A673 (cell line): ENCODE data around the gene HSPB7. TPM values are rescaled to one million over a fixed set of nuclear protein-coding genes. Genes with fewer than 3 reads are reported as not detected.

Experiments used
- BruUV-seq: library from RNA; stranded (reverse); fragments of 400-500 nt; replicated peaks from 2 replicates; lab custom pipeline; 2021; lab: Mats Ljungman, UMichigan
- CTCF ChIA-PET: fragments of 300-600 bp; sonication (Branson Sonifier 250); formaldehyde crosslinking; loops from one replicate; lab custom pipeline; 2022; ENCODE audit warnings: antibody characterized with exemption; lab: Charles Lee
- POLR2A ChIA-PET: fragments of 300-600 bp; sonication (Branson Sonifier 250); formaldehyde crosslinking; loops from one replicate; lab custom pipeline; 2022; ENCODE audit warnings: antibody characterized with exemption; ENCODE audit not compliant: low non-redundant PET; lab: Charles Lee
- DNase-seq: peaks from one replicate; pipeline ENCODE4 v3.0.0-alpha.2; 2015; ENCODE audit warnings: low spot score
- H3K27ac ChIP-seq: fragments of 200-600 bp; sonication (generic); 2 replicates; pipeline ENCODE4 v1.5.1; 2016; ENCODE audit warnings: mixed run types, low read depth, mild to moderate bottlenecking, mixed read lengths, antibody characterized with exemption, low read length; ENCODE audit not compliant: poor library complexity, severe bottlenecking
- H3K27me3 ChIP-seq: fragments of 200-600 bp; sonication (generic); replicated peaks from 2 replicates; pipeline ENCODE4 v1.6.1; 2017; ENCODE audit warnings: mixed run types, low read depth, mild to moderate bottlenecking, mixed read lengths, antibody characterized with exemption, low read length; ENCODE audit not compliant: insufficient read depth, poor library complexity
- H3K36me3 ChIP-seq: fragments of 200-600 bp; sonication (generic); 2 replicates; pipeline ENCODE4 v1.6.1; 2016; ENCODE audit warnings: mixed run types, mild to moderate bottlenecking, mixed read lengths, antibody characterized with exemption, low read length; ENCODE audit not compliant: insufficient read depth, poor library complexity, severe bottlenecking
- H3K4me1 ChIP-seq: fragments of 200-600 bp; sonication (generic); 2 replicates; pipeline ENCODE4 v1.6.1; 2017; ENCODE audit warnings: mixed run types, mild to moderate bottlenecking, mixed read lengths, antibody characterized with exemption, low read length; ENCODE audit not compliant: insufficient read depth, poor library complexity, severe bottlenecking
- H3K4me3 ChIP-seq: fragments of 200-600 bp; sonication (generic); 2 replicates; pipeline ENCODE4 v1.5.1; 2016; ENCODE audit warnings: low read depth, mixed run types, mild to moderate bottlenecking, mixed read lengths, low read length; ENCODE audit not compliant: poor library complexity, severe bottlenecking
- H3K9me3 ChIP-seq: fragments of 200-600 bp; sonication (generic); 2 replicates; pipeline ENCODE4 v1.6.1; 2016; ENCODE audit warnings: mixed run types, low read depth, mild to moderate bottlenecking, mixed read lengths, antibody characterized with exemption, low read length; ENCODE audit not compliant: poor library complexity, severe bottlenecking
- EZH2 ChIP-seq: fragments of 200-600 bp; sonication (generic); IDR thresholded peaks from 2 replicates; pipeline ENCODE4 v1.6.1; 2017; ENCODE audit warnings: borderline replicate concordance, low read depth, mild to moderate bottlenecking, mixed read lengths, antibody characterized with exemption, low read length; ENCODE audit not compliant: poor library complexity, severe bottlenecking
- intact Hi-C: fragments of 100-400 bp; cut with micrococcal nuclease; formaldehyde crosslinking; loops from one replicate; pipeline ENCODE4 v1.10.0; 2022; ENCODE audit not compliant: unreplicated experiment
- total RNA-seq: library from RNA; stranded (reverse); gene quantifications from 2 replicates; pipeline ENCODE4 v1.2.3, GENCODE V29; 2021
- TF ChIP-seq, protein P1 (sequence below): fragments of 300-800, 200-600 bp; sonication (generic); conservative IDR thresholded peaks from 2 replicates; pipeline ENCODE4 v1.5.1; 2017; ENCODE audit warnings: low read depth, mild to moderate bottlenecking, antibody characterized with exemption, low read length, moderate library complexity, mixed read lengths

Gene HSPB7
- total RNA-seq, 1 experiment from 2014 or later, result not detected

DNA sequence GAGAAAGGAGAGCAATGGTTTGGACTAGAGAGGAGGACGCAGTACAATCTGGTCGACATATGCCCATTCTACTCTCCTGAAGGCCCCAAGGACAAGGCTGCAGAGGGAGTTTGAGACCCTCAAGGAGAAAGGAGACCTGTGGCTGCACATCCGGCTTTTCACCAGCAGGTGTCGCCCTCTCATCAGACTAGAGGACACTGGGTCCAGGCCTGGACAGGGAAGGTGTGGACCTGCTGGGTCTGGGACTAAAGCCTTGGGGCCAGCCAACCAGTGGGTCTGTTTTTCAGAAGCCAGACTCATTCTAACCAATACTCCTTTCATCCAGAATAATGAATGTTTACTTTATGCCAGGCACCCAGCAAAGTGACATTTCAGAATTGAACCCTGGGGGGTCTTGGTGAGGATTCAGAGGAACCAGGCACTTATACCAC is 8.8 kb downstream of the HSPB7 start:
- CTCF ChIA-PET, result interaction anchor here (0.5 to 1.1 kb wide), 2 partner anchors 73 to 178 kb away, joined by 3 to 6 read pairs; no protein-coding TSS in a partner anchor

GRCh38 chr1:16007671-16008341 is 10.0 kb downstream of the HSPB7 start:
- no peak for TF ChIP-seq EZH2
- TF ChIP-seq, protein P1, sequence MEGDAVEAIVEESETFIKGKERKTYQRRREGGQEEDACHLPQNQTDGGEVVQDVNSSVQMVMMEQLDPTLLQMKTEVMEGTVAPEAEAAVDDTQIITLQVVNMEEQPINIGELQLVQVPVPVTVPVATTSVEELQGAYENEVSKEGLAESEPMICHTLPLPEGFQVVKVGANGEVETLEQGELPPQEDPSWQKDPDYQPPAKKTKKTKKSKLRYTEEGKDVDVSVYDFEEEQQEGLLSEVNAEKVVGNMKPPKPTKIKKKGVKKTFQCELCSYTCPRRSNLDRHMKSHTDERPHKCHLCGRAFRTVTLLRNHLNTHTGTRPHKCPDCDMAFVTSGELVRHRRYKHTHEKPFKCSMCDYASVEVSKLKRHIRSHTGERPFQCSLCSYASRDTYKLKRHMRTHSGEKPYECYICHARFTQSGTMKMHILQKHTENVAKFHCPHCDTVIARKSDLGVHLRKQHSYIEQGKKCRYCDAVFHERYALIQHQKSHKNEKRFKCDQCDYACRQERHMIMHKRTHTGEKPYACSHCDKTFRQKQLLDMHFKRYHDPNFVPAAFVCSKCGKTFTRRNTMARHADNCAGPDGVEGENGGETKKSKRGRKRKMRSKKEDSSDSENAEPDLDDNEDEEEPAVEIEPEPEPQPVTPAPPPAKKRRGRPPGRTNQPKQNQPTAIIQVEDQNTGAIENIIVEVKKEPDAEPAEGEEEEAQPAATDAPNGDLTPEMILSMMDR, result no peak
- ChIA-PET POLR2A (no interaction called here), CTCF (interaction anchor here (0.6 kb wide), 1 partner anchor 212 kb away, joined by 4 read pairs; no protein-coding TSS in a partner anchor)
- H3K4me1 ChIP-seq, result peaks cover 4% of the 10 kb centered on the region
- H3K4me3 ChIP-seq, result no peak overlapping the region
- no TSS peak for BruUV-seq
- H3K27me3 ChIP-seq, result no peaks in the 10 kb centered on the region
- H3K36me3 ChIP-seq, result no peaks in the 10 kb centered on the region
- no peak overlapping the region for H3K27ac ChIP-seq
- intact Hi-C loops, result loop anchor here (5.0 kb wide), 1 partner anchor 354 kb away; no protein-coding TSS in a partner anchor
- H3K9me3 ChIP-seq, result no peaks in the 10 kb centered on the region
- no peak for DNase-seq

More for the DNA sequence above, 8.8 kb downstream of the HSPB7 start:
- POLR2A ChIA-PET, result no interaction called here
- intact Hi-C loops, result loop anchor here (1.0 to 5.0 kb wide), 2 partner anchors 47 to 353 kb away; no protein-coding TSS in a partner anchor
- Histone ChIP-seq H3K4me3 (no peak overlapping the region), H3K27ac (no peak overlapping the region), H3K36me3 (no peaks in the 10 kb centered on the region), H3K9me3 (no peaks in the 10 kb centered on the region), H3K4me1 (peaks cover 10% of the 10 kb centered on the region), H3K27me3 (no peaks in the 10 kb centered on the region)
- peak; percentile 84 for DNase-seq
- BruUV-seq, result no TSS peak
- TF ChIP-seq EZH2, result no peak
- TF ChIP-seq, protein P1, result peak; percentile 98

DNA sequence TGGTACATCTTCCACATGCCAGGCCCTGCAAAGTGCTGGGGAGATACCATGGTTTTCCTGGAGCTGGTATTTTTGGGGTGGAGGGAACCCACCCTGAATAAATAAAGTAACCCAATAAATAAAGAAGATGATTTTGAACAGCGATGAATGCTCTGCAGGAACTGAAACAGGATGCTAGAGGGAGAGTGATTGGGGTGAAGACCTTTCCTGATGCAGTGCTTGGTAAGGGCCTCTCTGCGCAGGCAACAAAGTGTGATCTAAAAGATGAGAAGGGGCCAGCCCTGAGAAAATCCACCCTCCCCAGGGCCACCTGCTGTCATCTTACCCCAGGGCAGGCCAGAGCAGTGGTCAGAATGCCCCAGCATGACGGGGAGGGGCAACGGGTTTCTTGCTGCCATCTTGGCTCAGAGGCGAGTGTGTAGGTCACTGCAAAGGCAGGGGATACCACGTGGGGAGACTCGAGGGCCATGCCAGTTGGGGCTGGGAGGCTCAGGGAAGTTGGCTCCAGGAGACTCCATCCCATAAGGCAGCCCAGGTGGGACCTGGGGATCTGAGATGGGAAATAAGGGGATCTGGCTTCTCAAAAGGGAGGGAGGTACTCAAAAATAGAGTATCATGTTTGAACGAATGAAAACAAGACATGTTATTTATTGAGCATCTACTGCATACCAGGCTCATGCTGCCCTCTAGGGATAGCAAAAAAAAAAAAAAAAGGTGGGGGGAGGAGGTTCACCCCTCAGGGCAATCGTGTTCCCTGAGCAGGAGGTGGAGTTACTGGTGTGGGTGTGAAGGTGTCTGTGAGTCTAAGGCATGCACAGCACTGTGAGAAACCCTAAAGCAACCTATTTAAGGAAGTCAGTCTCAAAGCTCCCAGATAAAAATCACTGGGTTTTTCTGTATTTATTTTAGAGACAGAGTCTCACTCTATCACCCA is 11.0 kb downstream of the HSPB7 start:
- Histone ChIP-seq H3K4me3 (no peak overlapping the region), H3K4me1 (no peaks in the 10 kb centered on the region), H3K27ac (no peak overlapping the region), H3K36me3 (no peaks in the 10 kb centered on the region), H3K27me3 (no peaks in the 10 kb centered on the region), H3K9me3 (no peaks in the 10 kb centered on the region)
- peak; percentile 22 for DNase-seq
- intact Hi-C loops, result loop anchor here (5.0 kb wide), 1 partner anchor 355 kb away; no protein-coding TSS in a partner anchor
- POLR2A ChIA-PET, result no interaction called here
- CTCF ChIA-PET, result interaction anchor here (0.6 kb wide), 1 partner anchor 287 kb away, joined by 4 read pairs; no protein-coding TSS in a partner anchor
- TF ChIP-seq, protein P1, result peak; percentile 42
- TF ChIP-seq EZH2, result no peak
- BruUV-seq, result no TSS peak
